GM18867 (cell line): ENCODE data around the gene TAF1C.

ENCODE experiments used
- ATAC-seq: cut with Tn5 transposase; IDR thresholded peaks from one replicate; pipeline ENCODE4 v1.9.1; 2021; ENCODE audit warnings: mild to moderate bottlenecking, moderate library complexity; ENCODE audit not compliant: unreplicated experiment

The TAF1C gene

DNA sequence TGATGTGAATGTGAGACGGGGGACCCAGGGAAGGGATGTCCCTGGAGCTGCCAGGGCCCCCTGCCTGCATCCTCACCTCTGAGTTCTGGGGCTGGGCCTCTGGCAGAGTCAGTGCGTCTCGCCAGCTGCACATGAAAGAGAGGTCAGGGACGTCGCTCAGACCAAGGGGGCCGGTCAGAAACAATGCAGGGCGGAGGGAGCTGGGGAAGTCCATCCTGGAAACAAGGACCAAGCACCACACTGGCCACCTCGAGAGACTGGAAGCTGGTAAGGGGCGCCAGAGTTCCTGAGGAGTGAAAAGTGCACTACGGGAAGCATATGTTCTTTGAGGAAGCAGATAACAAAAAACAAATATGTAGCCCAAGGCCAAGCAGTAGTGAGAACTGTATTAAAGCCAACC is 2.1 kb downstream of the TAF1C start:
- no peak for ATAC-seq

DNA sequence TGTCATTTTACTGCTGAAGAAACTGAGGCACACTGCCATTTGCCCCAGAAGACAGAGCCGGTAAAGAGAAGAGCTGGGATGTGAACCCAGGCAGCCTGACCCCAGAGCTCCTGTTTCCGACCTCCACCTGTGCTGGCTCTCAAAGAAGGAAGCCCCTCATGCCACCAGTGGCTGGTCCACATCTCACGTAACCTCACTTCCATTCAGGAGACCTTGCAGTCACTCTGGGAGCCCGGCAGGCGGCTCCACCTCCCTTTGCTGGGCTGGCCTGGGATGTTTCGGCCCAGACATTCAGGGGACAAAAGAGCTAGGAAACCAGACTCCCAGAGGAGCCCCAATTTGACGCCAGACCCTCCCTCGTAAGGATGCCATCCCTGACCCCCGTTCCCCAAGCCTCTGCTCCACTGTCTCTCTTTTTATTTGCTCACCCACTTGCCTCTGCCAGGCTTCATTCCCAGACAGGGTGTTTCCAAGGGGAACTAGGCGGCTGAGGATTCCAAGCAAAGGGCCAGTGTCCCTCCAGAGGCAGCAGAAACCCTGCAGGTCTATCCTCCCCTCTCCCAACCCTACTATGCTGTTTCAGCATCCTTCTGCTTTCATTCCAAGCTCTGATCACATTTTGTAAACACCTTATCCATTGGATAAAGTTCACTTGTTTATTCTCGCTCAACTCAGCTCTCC is 2.8 kb downstream of the TAF1C start:
- no peak for ATAC-seq

DNA sequence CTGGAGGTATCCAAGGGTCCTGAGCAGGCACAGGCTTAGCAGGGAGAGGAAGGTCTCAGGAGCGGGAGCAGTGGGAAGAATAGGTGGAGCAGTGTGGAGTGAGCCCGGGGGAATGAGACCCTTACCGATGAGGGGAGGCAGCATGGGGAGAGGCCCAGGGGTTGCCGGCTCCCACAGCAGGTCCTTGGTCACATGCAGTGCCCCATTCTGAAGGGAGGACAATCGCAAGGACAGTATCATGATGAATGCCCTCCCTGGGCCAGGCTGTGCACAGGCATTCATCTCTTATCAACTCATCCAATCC is 3.3 kb downstream of the TAF1C start:
- no peak for ATAC-seq

DNA sequence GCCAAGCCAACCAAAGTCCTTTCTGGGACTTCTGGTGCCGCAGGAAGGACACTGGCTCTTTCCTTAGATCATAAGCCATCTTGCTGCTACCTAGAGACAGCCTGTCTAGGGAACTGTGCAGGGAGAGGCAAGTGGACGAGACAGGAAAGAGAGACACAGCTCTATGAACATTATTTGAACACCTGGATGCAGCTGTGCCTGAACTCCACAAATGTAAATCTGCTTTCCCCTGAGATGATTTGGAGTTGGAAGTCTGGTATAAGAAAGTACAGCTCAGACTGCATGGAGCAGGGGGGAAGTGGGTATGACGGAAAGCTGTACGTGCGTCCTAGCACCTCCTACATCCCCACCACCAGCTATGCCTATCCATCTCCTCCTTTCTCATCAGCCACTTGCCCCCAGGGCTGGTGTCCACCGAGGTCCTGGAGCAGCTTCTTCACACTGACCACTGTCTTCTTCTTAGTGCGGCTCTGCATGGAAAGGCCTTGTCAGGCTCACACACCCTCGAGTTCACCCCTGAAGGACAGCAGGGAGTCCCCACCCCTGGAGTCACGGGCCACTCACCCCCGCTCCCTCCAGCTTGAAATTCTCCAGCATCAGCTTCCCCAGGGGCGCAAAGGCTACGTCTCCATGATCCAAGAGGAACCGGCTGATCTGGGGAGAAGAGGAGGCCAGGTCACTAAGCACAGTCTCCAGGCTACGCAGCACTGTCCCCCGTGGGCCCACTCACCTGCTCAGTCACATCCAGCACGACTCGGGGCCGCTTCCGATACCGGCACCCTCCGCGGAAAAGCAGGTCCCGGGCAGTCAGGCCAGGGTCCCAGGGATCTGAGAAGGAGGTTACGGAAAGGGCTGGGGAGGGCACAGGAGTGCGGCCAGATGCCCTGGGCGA is 3.9 kb downstream of the TAF1C start:
- no peak for ATAC-seq

DNA sequence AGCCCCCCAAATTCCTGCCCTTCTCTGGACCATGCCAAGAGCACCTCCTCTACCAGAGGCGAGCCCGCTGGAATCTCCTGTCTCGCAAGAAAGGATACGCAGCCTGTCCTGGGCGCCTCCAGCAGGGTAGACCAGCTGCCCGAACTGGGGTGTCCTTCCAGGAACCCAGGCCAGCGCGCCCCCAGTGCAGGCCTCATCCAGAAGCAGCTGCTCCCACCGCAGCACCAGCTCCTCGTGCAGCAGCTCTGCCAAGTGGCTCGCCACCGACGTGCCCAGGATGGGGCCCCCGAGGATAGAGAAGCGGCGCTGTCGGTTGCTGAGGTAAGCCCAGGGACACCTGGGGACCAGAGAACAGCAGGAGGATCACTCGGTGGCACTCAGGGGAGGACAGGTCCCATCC is 4.8 kb downstream of the TAF1C start:
- ATAC-seq: no peak

DNA sequence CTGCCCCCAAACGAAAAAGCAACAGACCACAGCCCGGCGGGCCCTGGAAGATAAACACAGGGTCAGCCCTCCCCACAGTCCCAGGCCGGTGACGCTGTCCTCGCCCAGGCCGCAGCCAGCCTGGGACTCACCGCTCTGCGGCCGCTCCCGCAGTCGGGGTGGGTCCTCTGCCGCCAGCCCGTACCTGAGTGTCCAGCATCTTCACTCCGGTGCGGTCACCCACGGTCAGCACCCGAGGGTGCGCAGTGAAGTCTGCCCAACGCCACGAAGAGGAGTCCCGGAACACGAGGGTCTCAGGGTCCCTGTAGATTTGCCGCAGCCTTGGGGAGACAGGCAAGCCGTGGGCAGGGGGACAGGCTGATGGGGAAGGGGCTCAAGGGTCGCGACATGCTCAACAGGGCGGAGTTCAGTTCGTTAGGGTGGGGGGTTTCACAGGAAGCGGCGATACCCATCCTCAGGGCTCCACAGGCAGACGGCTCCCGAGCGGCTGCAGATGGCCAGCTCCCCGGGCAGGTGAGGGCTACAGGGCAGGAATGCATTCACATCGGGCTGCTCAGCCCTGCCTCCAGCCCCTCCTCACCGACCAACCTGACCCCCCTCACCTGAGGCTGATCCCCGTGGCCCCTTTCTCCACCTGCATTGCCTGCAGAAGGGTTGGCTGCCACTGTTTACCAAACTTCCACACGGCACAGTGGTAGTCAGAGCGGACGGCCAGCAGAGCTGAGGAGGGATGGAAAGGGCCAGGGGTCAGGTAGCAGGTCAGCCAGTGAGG is 5.5 kb downstream of the TAF1C start:
- no peak for ATAC-seq

DNA sequence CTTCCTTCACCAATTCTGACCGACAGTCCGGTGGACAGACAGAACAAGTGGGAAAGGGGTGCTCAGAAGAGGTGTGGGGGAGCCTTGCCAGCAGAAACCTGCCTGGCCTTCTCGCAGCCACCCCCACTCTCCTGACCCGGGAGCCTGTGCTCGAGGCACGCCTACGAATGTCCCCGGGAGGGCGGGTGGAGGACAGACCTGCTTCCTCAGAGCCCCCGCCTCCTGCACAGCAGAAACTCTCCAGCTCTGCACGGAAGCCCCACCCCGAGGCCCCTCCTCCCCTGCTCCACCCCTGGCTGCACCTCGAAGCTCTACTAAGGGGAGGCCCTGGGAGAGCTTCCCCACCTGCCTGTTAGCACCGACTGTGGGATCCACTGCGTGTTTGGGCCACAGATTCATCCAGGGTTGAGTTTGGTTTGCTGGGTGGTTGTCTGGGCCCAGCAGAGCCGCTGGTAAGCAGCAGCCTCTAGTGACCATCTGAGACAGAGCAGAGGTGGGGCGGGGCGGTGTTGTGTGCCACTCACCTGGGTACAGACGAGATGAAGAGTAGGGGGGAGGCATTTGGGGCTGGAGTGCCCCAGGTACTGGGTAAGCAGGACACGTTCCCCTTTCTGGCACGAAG is 6.2 kb downstream of the TAF1C start:
- ATAC-seq: no peak

DNA sequence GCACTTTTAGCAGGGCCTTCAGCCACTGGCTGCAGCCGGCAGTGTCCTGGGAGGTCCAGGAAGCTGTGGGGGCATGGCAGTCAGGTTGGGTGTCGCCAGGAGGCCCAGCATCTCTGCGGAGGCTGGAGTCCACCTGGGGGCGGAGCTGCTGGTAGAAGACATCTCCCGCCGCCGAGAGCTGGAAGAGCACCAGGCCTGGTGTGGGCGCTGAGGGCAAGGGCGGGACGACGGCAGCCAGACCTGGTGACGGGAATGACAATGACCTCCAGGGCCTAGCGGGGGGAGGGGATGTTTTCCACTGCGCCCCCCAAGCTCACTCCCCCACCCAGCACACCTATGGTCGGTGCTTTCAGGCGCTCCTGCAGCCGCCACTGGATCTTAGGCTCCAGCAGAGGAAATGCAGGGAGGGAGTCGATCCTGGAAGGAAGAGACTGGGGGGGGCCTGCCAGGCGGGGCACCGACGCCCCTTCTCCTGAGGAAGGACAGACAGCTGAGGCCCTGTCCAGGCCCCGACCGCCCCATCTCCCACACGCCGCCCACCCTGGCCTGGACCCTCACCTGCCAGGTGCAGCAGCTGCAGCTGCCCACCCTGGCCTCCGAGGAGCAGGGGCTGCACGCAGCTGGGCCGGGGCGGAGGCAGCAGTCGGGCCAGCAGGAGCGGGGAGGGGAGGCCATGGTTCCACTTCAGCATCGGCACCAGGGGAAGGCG is 7.1 kb downstream of the TAF1C start:
- no peak for ATAC-seq

DNA sequence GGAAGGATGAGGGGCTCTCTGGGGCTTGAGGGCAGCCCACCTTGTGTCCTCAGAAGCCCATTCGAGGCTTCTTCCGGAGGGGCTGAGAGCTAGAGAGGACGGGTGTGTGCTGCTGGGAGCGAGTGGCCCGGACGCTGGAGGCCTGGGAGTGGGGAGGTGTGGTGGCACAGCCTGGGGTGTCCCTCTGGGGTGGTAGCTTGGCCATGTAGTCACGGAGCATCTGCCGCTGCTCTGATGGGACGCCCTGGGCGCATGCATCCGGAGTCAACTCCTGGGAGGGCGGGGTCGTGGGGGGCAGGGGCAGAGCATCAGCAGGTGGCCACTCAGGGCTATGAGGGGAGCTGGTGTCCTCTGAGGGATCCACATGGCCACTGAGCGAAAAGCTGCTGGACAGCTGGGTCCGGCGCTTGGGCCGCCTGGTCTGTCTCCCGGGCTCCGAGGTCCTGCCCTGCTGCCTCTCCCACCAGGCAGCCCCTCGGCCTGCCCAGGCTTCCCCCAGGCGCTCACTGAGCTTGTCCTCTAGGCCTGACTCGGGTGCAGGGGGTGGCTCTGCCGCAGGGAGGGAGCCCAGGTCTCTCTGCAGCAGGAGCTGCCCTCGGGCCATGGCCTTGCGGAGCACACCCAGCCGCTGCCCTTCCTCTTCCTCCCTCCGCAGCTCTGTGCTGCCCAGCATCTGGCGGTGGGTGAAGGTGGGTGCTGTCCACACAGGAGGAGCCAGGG is 7.8 kb downstream of the TAF1C start:
- no peak for ATAC-seq

DNA sequence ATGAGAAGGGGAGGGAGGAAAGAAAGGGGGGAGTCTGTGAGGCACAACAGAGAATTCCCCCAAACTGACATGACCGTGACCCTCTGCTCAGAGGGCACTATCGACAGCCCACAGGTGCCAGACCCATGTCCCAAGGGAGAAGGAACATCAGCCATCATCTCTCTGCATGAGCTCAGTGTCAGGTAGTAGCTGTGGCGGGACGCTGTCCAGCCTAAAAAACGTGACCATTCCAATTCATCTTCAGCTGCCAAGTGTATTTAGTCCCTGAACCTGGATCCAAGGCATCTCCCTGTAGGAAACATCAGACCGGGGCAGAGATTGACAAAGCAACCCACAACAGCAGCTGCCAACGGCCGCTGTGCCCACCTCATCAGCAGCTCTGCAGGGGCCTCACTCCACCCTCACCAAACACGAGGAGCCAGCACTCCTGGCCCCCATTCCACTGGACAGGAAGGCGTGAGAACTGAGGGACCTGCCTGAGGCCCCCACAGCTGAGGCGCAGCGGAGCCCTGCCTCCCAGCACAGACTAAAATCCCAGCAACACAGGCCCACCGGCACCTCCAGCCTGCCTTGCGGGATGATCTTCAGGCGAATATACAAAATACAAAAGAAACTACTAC is 8.6 kb downstream of the TAF1C start:
- no peak for ATAC-seq

DNA sequence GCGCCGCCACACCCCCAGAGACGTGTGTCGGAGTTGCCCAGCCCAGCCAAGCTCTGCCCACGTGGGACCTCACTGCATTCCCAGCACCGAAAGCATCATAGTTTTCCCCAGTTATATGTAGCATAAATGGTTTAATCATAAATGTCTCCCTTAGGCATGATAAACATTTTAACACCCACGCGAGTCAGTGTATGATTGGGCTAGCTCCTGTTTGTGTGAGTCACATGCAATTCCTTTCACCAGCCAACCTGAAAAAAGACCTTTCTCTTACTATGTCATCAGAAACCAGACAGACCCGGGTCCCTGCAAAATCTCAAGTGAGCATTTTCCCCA is 9.2 kb downstream of the TAF1C start:
- ATAC-seq: no peak

DNA sequence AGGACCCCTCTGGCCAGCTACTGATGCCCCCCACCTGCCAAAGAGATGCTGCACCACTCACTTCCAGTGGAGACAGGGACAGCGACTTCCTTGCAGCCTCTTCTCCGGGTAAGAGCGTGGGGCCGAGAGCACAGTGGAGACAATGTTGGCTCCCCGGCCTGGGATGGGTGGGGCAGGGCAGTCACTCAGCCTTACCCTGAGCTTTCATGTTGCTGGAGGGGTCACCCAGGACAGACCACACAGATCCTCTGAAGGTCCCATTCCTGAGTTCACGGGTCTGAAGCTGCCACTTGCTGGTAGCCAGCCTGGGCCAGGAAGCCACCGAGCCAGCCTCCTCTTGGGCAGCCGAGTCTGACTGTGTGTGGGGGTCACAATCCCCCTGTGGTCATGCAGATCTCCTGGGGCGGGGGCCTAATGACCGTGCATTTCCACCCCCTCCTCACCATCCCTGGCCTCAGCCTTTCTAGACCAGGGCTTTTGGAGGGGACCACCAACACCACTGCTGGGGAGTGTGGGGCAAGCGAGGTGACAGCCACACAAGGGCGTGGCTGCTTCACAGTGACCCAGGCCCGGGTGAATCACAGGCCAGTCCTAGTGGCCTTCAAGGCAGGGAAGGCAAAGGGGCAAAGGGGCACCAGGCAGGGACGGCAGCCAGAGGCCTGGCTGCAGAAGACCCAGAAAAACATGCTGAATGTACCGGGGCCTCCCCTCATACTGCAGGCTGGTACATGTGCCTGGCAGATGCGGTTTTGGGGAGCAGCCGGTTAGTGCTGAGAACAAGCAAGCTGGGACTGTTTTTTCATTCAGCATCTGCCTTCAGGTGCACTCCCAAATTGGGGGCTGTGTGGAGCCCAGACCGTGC is 10.4 kb downstream of the TAF1C start:
- ATAC-seq: no peak

DNA sequence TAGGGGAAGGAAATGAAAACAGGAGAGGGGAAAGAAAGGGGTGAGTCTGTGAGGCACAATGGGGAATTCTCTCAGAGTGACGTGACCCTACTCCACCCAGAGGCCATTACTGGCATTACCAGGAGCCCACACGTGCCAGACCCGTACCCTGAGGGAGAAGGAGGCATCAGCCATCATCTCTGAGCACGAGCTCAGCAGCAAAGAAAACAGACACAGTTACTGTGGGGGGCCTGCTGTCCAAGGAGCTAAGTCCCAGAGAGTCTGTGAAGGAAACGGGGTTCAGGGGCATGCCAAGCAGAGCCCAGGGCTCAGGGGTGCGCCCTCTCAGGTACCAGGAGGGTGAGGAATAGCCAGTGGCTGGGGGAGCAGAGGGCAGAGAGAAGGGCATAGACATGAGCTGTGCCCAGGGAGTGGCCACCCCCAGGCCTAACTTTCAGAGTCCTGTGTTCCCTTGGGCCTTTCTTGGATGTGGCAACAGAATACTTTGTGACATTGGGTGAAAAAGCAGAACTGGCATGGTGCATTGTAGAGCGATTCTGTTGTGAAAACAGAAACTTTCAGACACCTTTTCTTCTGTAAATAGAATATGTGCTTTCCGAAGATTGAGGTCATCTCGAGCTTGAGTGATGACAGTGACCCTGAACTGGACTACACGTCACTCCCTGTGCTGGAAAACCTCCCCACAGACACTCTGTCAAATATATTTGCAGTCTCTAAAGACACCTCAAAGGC is 11.3 kb downstream of the TAF1C start:
- peak; percentile 67 for ATAC-seq

DNA sequence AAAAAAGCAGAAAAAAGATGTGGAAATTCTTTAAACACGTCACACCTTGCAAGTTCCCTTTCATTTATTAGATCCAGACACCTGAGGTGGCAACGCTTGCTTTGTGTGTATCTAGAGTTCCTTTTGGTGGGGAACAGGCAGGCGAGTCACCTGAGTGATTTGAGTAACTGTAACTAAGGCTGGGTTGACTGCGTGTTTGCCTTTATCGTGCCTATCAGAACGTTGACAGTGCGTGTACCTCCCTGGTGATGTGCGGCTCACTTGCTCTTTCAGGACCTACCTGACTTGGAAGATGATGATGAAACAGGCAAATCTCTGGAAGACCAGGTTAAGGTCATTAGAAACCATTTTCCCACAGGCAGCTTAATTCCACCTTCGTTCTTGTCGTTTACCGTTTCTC is 12.5 kb downstream of the TAF1C start:
- ATAC-seq: no peak

DNA sequence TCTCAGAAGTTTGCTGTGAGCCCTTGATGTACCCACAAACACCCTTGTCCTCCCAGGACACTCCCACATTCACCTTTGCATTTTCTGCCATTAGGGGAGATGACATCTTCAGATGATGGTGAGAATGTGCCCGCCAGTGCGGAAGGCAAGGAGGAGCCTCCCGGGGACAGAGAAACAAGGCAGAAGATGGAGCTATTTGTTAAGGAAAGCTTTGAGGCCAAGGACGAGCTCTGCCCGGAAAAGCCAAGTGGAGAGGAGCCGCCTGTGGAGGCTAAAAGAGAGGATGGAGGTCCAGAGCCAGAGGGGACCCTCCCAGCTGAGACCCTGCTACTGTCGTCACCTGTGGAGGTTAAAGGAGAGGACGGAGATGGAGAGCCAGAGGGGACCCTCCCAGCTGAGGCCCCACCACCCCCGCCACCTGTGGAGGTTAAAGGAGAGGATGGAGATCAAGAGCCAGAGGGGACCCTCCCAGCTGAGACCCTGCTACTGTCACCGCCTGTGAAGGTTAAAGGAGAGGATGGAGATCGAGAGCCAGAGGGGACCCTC is 17.0 kb downstream of the TAF1C start:
- no peak for ATAC-seq

DNA sequence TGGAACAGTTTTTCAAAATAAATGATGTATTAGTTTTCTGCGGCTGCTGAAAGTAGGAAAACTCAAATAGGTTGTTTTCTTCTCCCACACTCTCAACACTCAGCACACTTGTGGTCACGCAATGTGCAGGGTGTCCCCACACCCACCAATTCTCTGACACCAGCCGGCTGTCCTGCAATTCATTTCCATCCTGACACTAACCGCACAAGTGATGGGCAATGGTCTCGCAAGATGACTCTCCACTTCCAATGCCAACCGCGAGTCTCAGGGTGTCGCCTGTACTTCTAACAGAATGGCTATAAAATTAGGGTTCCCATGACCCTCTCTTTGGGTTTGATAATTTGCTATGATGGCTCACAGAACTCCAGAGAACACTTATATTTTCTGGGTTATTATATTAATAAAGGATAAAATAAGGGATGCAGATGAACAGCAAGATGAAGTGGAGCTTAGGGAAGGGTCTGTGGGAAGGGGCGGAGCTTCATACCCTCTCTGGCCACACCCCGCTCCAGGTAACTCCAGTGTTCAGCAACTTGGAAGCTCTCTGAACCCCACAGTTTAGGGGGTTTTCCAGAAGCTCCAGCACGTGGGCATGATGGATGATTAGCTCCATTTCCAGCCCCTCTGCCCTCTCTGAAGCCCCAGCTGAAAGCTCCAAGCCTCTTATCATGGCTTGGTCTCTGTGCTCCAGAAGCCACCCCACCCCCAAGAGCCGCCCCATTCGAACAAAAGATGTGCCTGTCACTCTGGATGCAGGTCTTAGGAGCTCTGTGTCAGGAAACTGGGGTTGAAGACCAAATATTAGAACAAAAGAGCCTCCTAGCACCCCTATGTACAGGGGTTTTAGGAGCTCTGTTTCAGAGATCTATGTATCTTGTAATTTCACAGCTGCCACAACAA is 19.8 kb downstream of the TAF1C start:
- ATAC-seq: peak; percentile 44

DNA sequence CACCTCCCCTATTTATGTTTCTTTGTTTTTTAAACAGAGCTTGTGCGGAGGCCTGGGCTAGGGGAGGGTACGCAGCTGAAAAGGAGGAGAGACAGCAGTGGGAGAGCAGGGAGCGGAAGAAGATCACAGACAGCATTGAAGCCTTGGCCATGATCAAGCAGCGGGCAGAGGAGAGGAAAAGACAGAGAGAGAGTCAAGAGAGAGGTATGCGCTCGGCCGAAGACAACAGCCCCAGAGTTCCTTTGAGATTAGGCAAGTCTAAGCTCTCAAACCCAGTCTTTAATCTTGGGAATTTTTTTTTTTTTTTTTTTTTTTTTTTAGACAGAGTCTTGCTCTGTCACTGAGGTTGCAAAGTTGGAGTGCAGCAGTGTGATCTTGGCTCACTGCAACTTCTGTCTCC is 21.1 kb downstream of the TAF1C start:
- ATAC-seq: no peak
